MCF 10A (cell line): ENCODE data around the gene ACKR1. TPM values are rescaled to one million over a fixed set of nuclear protein-coding genes. Genes with fewer than 3 reads are reported as not detected.

ENCODE experiments used
- BruUV-seq: library from RNA; stranded (reverse); fragments of 400-500 nt; replicated peaks from 2 replicates; lab custom pipeline; 2021; lab: Mats Ljungman, UMichigan
- CTCF ChIA-PET: fragments of 300-600 bp; sonication (Branson Sonifier 250); formaldehyde crosslinking; extraction: SDS; loops from one replicate; lab custom pipeline; 2021; ENCODE audit warnings: antibody characterized with exemption, inconsistent platforms; lab: Yijun Ruan, JAX
- POLR2A ChIA-PET: fragments of 300-600, 350-650 bp; sonication (Branson Sonifier 250); formaldehyde crosslinking; extraction: SDS; loops from one replicate; lab custom pipeline; 2020; ENCODE audit warnings: antibody characterized with exemption, inconsistent platforms; lab: Yijun Ruan, JAX
- DNase-seq: peaks from one replicate; pipeline ENCODE4 v3.0.0-alpha.2; 2018; ENCODE audit not compliant: unreplicated experiment
- H3K27ac Mint-ChIP-seq: one replicate; pipeline ENCODE4 v1.8.0; 2022; ENCODE audit warnings: mild to moderate bottlenecking, low read depth, mixed read lengths; ENCODE audit not compliant: unreplicated experiment
- H3K27me3 Mint-ChIP-seq: one replicate; pipeline ENCODE4 v1.8.0; 2022; ENCODE audit warnings: mixed read lengths; ENCODE audit not compliant: insufficient read depth, unreplicated experiment
- H3K36me3 Mint-ChIP-seq: one replicate; pipeline ENCODE4 v1.8.0; 2022; ENCODE audit warnings: mild to moderate bottlenecking, moderate library complexity, mixed read lengths; ENCODE audit not compliant: insufficient read depth, unreplicated experiment
- H3K4me1 Mint-ChIP-seq: one replicate; pipeline ENCODE4 v1.8.0; 2022; ENCODE audit warnings: mixed read lengths; ENCODE audit not compliant: insufficient read depth, unreplicated experiment
- H3K4me3 Mint-ChIP-seq: one replicate; pipeline ENCODE4 v1.8.0; 2022; ENCODE audit warnings: mild to moderate bottlenecking, moderate library complexity, mixed read lengths; ENCODE audit not compliant: unreplicated experiment
- H3K9me3 Mint-ChIP-seq: one replicate; pipeline ENCODE4 v1.8.0; 2022; ENCODE audit warnings: mixed read lengths; ENCODE audit not compliant: unreplicated experiment
- intact Hi-C: fragments of 100-400 bp; cut with micrococcal nuclease; formaldehyde crosslinking; loops from 2 replicates; pipeline ENCODE4 v1.14.1; 2022
- total RNA-seq: library from RNA; stranded (reverse); gene quantifications from 2 replicates; pipeline ENCODE4 v1.2.3, GENCODE V29; 2022
- TF ChIP-seq, protein P1 (sequence below): fragments of 200-600 bp; IDR thresholded peaks from one replicate; pipeline ENCODE4 v1.8.0; 2022; ENCODE audit warnings: antibody characterized with exemption, mild to moderate bottlenecking; ENCODE audit not compliant: unreplicated experiment

The ACKR1 gene
- total RNA-seq, 1 experiment from 2014 or later, result 47.6 TPM

DNA sequence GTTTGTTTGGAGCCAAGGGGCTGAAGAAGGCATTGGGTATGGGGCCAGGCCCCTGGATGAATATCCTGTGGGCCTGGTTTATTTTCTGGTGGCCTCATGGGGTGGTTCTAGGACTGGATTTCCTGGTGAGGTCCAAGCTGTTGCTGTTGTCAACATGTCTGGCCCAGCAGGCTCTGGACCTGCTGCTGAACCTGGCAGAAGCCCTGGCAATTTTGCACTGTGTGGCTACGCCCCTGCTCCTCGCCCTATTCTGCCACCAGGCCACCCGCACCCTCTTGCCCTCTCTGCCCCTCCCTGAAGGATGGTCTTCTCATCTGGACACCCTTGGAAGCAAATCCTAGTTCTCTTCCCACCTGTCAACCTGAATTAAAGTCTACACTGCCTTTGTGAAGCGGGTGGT lies 1.4 kb downstream of the ACKR1 start:
- DNase-seq, result no peak
- TF ChIP-seq, protein P1, sequence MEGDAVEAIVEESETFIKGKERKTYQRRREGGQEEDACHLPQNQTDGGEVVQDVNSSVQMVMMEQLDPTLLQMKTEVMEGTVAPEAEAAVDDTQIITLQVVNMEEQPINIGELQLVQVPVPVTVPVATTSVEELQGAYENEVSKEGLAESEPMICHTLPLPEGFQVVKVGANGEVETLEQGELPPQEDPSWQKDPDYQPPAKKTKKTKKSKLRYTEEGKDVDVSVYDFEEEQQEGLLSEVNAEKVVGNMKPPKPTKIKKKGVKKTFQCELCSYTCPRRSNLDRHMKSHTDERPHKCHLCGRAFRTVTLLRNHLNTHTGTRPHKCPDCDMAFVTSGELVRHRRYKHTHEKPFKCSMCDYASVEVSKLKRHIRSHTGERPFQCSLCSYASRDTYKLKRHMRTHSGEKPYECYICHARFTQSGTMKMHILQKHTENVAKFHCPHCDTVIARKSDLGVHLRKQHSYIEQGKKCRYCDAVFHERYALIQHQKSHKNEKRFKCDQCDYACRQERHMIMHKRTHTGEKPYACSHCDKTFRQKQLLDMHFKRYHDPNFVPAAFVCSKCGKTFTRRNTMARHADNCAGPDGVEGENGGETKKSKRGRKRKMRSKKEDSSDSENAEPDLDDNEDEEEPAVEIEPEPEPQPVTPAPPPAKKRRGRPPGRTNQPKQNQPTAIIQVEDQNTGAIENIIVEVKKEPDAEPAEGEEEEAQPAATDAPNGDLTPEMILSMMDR, result no peak
- BruUV-seq, result no TSS peak
- Mint-ChIP-seq H3K4me1 (peaks cover 64% of the 10 kb centered on the region), H3K27ac (peak overlapping the region; percentile 36), H3K4me3 (no peak overlapping the region), H3K9me3 (no peaks in the 10 kb centered on the region), H3K36me3 (peaks cover 54% of the 10 kb centered on the region), H3K27me3 (no peaks in the 10 kb centered on the region)
- ChIA-PET POLR2A (interaction anchor here (0.6 kb wide), 1 partner anchor 8 kb away, joined by 3 read pairs; no protein-coding TSS in a partner anchor), CTCF (interaction anchor here (0.6 to 17.2 kb wide), 6 partner anchors 6 to 818 kb away, joined by 3 to 358 read pairs (median 52); no protein-coding TSS in a partner anchor)
- intact Hi-C loops, result no loop called here

DNA sequence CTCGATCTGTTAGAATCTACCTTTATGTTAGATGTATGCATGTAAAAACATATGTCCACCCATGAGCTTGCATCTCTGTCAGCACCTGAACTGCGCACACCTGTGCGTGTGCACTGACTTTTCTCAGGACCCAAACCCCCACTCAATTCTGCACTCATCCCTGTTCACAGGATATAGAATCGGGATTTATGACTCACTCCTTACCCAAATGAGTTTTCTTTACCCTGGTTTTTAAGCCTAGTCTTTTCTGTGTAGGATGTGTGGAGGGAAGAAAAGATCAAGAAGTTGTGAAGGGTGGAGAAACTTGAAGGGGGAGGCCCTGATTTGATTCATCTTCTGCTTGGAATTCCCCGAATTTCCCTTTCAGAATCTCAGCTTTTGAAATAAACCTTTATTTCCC lies 2.4 kb downstream of the ACKR1 start:
- peaks cover 64% of the 10 kb centered on the region for H3K4me1 Mint-ChIP-seq
- H3K27ac Mint-ChIP-seq, result no peak overlapping the region
- H3K9me3 Mint-ChIP-seq, result no peaks in the 10 kb centered on the region
- TF ChIP-seq, protein P1, result no peak
- H3K27me3 Mint-ChIP-seq, result no peaks in the 10 kb centered on the region
- CTCF ChIA-PET, result interaction anchor here (0.6 to 17.2 kb wide), 11 partner anchors 5 to 817 kb away, joined by 3 to 358 read pairs (median 4); no protein-coding TSS in a partner anchor
- intact Hi-C loops, result no loop called here
- no peak overlapping the region for H3K4me3 Mint-ChIP-seq
- POLR2A ChIA-PET, result no interaction called here
- DNase-seq, result no peak
- peaks cover 47% of the 10 kb centered on the region for H3K36me3 Mint-ChIP-seq
- no TSS peak for BruUV-seq

DNA sequence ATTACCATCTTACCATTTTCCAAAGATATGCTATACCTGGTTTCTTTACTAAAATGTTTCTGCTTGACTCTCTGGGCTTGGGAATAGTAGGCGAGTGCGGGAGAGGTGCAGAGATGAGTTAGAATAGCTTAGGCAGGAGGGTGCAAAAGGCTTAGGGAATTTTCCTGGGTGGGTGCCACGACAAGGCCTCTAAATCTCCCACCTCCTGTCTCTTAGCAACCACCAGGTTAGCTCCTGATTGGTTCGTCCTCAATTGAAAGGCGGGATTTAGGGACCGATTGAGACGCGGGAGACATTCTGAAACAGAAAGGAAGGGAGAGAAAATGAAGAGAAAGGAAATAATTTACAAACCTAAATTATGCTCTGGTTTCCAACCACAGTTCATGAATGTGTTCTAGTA lies 3.1 kb downstream of the ACKR1 start:
- Mint-ChIP-seq H3K27me3 (no peaks in the 10 kb centered on the region), H3K4me1 (peaks cover 65% of the 10 kb centered on the region), H3K27ac (no peak overlapping the region), H3K4me3 (no peak overlapping the region), H3K36me3 (peaks cover 40% of the 10 kb centered on the region), H3K9me3 (no peaks in the 10 kb centered on the region)
- ChIA-PET CTCF (interaction anchor here (0.6 to 17.2 kb wide), 13 partner anchors 10 to 1206 kb away, joined by 3 to 385 read pairs (median 5); no protein-coding TSS in a partner anchor), POLR2A (no interaction called here)
- TF ChIP-seq, protein P1, result no peak
- DNase-seq, result no peak
- intact Hi-C loops, result no loop called here
- BruUV-seq, result no TSS peak

DNA sequence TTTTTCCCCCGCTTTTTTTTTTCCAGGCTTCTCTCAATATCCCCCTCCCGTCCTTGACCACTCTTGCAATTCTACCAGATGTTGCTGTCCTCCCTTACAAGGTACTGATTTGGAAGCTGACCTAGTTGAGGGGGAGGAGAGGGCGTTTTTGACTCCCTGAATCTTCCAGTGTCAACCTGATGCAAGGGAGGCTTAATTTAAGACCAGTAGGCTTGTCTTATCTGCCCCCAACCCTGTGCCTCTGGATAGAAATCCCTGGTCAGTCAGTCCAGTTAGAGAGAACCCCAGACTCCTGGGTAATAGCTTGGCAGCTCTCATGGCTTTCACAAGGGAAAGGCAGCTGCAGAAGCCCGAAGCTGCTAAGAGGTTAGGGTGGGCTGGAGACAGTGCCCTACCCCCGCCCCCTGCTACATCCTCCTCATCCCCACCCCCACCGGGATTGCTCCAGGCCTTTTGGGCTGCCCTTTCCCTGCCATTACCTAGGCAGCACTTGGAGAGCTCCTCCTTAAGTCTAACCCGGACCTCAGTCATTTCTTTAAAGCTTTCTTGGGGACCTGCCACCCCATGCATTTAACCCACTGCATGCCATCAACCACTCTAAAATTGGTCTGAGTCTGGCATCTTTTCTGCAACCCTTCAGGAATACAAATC lies 3.6 kb downstream of the ACKR1 start:
- ChIA-PET POLR2A (interaction anchor here (0.6 to 1.2 kb wide), 3 partner anchors 10 to 608 kb away, joined by 3 read pairs; no protein-coding TSS in a partner anchor), CTCF (interaction anchor here (0.6 to 17.2 kb wide), 18 partner anchors 5 to 1206 kb away, joined by 3 to 385 read pairs (median 4); partner anchors contain the start of gene ACKR1)
- intact Hi-C loops, result no loop called here
- no peak overlapping the region for H3K4me3 Mint-ChIP-seq
- no peaks in the 10 kb centered on the region for H3K9me3 Mint-ChIP-seq
- peaks cover 70% of the 10 kb centered on the region for H3K4me1 Mint-ChIP-seq
- no peak for DNase-seq
- no peaks in the 10 kb centered on the region for H3K27me3 Mint-ChIP-seq
- peaks cover 35% of the 10 kb centered on the region for H3K36me3 Mint-ChIP-seq
- BruUV-seq, result no TSS peak
- H3K27ac Mint-ChIP-seq, result no peak overlapping the region
- TF ChIP-seq, protein P1, result no peak
